K562 (cell line): ENCODE measurements around the gene NRROS. TPM values are rescaled to one million over a fixed set of nuclear protein-coding genes. Genes with fewer than 3 reads are reported as not detected.

ENCODE experiments used
- DPF2 ChIP-seq: fragments of 450-650 bp; IDR thresholded peaks from 2 replicates; pipeline ENCODE4 v1.6.1; 2016
- GATAD2A ChIP-seq: fragments of 450-650 bp; IDR thresholded peaks from 2 replicates; pipeline ENCODE4 v1.6.1; 2017
- HLTF ChIP-seq: fragments of 450-650 bp; IDR thresholded peaks from 2 replicates; pipeline ENCODE4 v1.6.1; 2016
- KDM5B ChIP-seq: fragments of 200-600 bp; sonication (generic); IDR thresholded peaks from 2 replicates; pipeline ENCODE4 v1.6.1; 2012; ENCODE audit warnings: low read depth, mild to moderate bottlenecking, moderate library complexity, low read length, control low read depth, inconsistent platforms; ENCODE audit not compliant: insufficient replicate concordance
- L3MBTL2 ChIP-seq: fragments of 450-650 bp; IDR thresholded peaks from 2 replicates; pipeline ENCODE4 v1.6.1; 2016; ENCODE audit warnings: mild to moderate bottlenecking, moderate library complexity
- NFRKB ChIP-seq: fragments of 450-650 bp; IDR thresholded peaks from 2 replicates; pipeline ENCODE4 v1.6.1; 2016; ENCODE audit warnings: low read depth
- NR4A1 ChIP-seq, 2 experiments: fragments of 250-450 bp in 1 of 2; fragments of 450-650 bp in 1 of 2; sonication (Bioruptor Pico) in 1 of 2; IDR thresholded peaks; 2 replicates each; pipeline versions ENCODE4 v1.4.0 to v1.6.1; 2016 to 2020; ENCODE audit warnings: mild to moderate bottlenecking in 2 of 2, missing compliant biosample characterization in 1 of 2, missing genetic modification characterization in 1 of 2, moderate library complexity in 1 of 2
- POLR2G ChIP-seq: fragments of 200-400 bp; formaldehyde crosslinking; IDR thresholded peaks from 2 replicates; pipeline ENCODE4 v1.6.1; 2017; ENCODE audit warnings: low read depth, mild to moderate bottlenecking, antibody characterized with exemption, low read length, moderate library complexity
- SMAD4 ChIP-seq: fragments of 250-450 bp; sonication (Bioruptor Pico); conservative IDR thresholded peaks from 2 replicates; pipeline ENCODE4 v1.8.0; 2021; ENCODE audit warnings: inconsistent platforms, mild to moderate bottlenecking, moderate library complexity
- ZNF140 ChIP-seq: fragments of 250-450 bp; sonication (Bioruptor Pico); IDR thresholded peaks from 2 replicates; pipeline ENCODE4 v1.8.0; 2021; ENCODE audit warnings: moderate library complexity, mild to moderate bottlenecking, inconsistent platforms
- ZNF311 ChIP-seq: fragments of 250-450 bp; sonication (Bioruptor Pico); IDR thresholded peaks from 2 replicates; pipeline ENCODE4 v1.4.0; 2020; ENCODE audit warnings: mild to moderate bottlenecking, moderate library complexity
- ZNF324 ChIP-seq: fragments of 250-450 bp; sonication (Bioruptor Pico); IDR thresholded peaks from 2 replicates; pipeline ENCODE4 v1.4.0; 2020; ENCODE audit warnings: mild to moderate bottlenecking
- ZNF830 ChIP-seq: fragments of 250-450 bp; sonication (Bioruptor Pico); IDR thresholded peaks from 2 replicates; pipeline ENCODE4 v1.5.0; 2021; ENCODE audit warnings: mild to moderate bottlenecking
- polyA plus RNA-seq, 8 experiments: library from polyadenylated mRNA; depleted of rRNA in 4 of 8; stranded (reverse) in 5 of 8; unstranded in 3 of 8; fragments of >200 nt; fragmentation: Nextera tagmentation in 2 of 8; fragmentation: Illumina TruSeq in 1 of 8; extraction: Ambion mirVana in 2 of 8; extraction: Trizol in 1 of 8; gene quantifications; 2 replicates each; pipeline versions ENCODE4 v1.2.1 to v1.2.3, GENCODE V29; 2011 to 2014; ENCODE audit warnings: inconsistent platforms in 1 of 8, missing spikeins in 1 of 8
- total RNA-seq, 7 experiments: library from RNA; depleted of rRNA in 6 of 7; stranded (reverse); fragments of >200 nt in 6 of 7; fragmentation: Illumina TruSeq in 2 of 7; extraction: Trizol in 2 of 7; gene quantifications; 2 replicates each; pipeline versions ENCODE4 v1.2.1 to v1.2.3, GENCODE V29; 2011 to 2021; ENCODE audit warnings: low replicate concordance in 1 of 7
- TF ChIP-seq, protein P1 (sequence below): fragments of 250-450 bp; sonication (Bioruptor Pico); IDR thresholded peaks from 2 replicates; pipeline ENCODE4 v1.5.0; 2021; ENCODE audit warnings: mild to moderate bottlenecking, borderline replicate concordance
- TF ChIP-seq, protein P2 (sequence below): fragments of 450-650 bp; formaldehyde crosslinking; IDR thresholded peaks from 2 replicates; pipeline ENCODE4 v1.4.0; 2020; ENCODE audit warnings: mild to moderate bottlenecking, moderate library complexity
- TF ChIP-seq, protein P3 (sequence below), 2 experiments: fragments of 450-650 bp; IDR thresholded peaks; 2 replicates each; pipeline ENCODE4 v1.6.1; 2016; ENCODE audit warnings: mild to moderate bottlenecking in 2 of 2, borderline replicate concordance in 1 of 2, low read depth in 1 of 2, moderate library complexity in 1 of 2

NRROS gene
- total and polyA plus RNA-seq, 9 of the 15 experiments (the other 6 are each of a cell fraction or from before 2014, with no cell fraction given), result 0.34 to 13.8 (median 3.8) TPM

DNA sequence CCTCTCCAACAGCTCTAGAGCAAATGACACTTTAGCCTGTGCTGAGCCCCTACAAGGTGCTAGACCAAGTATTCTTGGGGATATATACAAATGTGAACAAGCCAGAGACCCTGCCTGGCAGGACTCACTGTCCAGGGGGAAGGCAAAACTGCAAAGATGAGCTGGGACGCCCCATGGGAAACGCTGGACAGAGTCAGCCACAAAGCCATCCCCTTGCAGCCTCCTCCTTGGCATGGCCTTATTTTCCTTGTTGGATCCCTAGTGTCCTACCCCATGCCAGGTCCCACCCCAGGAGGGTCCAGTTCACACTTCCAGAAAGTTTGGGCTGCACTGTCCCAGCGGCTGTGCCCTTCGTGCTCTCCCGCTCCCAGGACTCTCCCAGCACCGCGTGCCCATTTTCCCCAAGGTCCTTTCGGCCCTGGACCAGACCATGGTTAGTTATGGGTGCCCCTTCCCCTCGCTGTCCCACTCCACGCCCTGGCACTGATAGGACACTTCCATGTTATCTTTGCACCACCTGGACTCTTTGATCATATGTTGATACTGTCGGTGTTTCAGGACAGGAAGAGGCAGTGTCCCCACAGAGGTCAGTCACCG is 5.8 kb upstream of the NRROS start (continued):
- TF ChIP-seq POLR2G (peak; percentile 56; the same call in 1 of the 2 replicates), NR4A1 (CRISPR knock-in tag; IDR thresholded peaks at IDR 0.05) (0 out of 2 replicates have a peak, but pooled peaks have one; percentile 17), NR4A1 (tag; IDR thresholded peaks at IDR 0.05) (0 out of 2 replicates have a peak, but pooled peaks have one; percentile 53), KDM5B (peak; percentile 32), DPF2 (0 out of 2 replicates have a peak, but pooled peaks have one; percentile 18), SMAD4 (CRISPR knock-in tag) (peak; percentile 70), GATAD2A (no peak), ZNF311 (CRISPR knock-in tag) (peak; percentile 80), ZNF140 (CRISPR knock-in tag) (no peak), L3MBTL2 (peak; percentile 65; the same call in 1 of the 2 replicates), ZNF324 (CRISPR knock-in tag) (0 out of 2 replicates have a peak, but pooled peaks have one; percentile 23), ZNF830 (CRISPR knock-in tag) (0 out of 2 replicates have a peak, but pooled peaks have one; percentile 83), HLTF (no peak), NFRKB (0 out of 2 replicates have a peak, but pooled peaks have one; percentile 24)
- TF ChIP-seq, protein P1, sequence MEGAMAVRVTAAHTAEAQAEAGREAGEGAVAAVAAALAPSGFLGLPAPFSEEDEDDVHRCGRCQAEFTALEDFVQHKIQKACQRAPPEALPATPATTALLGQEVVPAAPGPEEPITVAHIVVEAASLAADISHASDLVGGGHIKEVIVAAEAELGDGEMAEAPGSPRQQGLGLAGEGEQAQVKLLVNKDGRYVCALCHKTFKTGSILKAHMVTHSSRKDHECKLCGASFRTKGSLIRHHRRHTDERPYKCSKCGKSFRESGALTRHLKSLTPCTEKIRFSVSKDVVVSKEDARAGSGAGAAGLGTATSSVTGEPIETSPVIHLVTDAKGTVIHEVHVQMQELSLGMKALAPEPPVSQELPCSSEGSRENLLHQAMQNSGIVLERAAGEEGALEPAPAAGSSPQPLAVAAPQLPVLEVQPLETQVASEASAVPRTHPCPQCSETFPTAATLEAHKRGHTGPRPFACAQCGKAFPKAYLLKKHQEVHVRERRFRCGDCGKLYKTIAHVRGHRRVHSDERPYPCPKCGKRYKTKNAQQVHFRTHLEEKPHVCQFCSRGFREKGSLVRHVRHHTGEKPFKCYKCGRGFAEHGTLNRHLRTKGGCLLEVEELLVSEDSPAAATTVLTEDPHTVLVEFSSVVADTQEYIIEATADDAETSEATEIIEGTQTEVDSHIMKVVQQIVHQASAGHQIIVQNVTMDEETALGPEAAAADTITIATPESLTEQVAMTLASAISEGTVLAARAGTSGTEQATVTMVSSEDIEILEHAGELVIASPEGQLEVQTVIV (CRISPR knock-in tag), result 0 out of 2 replicates have a peak, but pooled peaks have one; percentile 23
- TF ChIP-seq, protein P2, sequence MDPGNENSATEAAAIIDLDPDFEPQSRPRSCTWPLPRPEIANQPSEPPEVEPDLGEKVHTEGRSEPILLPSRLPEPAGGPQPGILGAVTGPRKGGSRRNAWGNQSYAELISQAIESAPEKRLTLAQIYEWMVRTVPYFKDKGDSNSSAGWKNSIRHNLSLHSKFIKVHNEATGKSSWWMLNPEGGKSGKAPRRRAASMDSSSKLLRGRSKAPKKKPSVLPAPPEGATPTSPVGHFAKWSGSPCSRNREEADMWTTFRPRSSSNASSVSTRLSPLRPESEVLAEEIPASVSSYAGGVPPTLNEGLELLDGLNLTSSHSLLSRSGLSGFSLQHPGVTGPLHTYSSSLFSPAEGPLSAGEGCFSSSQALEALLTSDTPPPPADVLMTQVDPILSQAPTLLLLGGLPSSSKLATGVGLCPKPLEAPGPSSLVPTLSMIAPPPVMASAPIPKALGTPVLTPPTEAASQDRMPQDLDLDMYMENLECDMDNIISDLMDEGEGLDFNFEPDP (CRISPR knock-in tag), result 0 out of 2 replicates have a peak, but pooled peaks have one; percentile 9
- TF ChIP-seq, protein P3, sequence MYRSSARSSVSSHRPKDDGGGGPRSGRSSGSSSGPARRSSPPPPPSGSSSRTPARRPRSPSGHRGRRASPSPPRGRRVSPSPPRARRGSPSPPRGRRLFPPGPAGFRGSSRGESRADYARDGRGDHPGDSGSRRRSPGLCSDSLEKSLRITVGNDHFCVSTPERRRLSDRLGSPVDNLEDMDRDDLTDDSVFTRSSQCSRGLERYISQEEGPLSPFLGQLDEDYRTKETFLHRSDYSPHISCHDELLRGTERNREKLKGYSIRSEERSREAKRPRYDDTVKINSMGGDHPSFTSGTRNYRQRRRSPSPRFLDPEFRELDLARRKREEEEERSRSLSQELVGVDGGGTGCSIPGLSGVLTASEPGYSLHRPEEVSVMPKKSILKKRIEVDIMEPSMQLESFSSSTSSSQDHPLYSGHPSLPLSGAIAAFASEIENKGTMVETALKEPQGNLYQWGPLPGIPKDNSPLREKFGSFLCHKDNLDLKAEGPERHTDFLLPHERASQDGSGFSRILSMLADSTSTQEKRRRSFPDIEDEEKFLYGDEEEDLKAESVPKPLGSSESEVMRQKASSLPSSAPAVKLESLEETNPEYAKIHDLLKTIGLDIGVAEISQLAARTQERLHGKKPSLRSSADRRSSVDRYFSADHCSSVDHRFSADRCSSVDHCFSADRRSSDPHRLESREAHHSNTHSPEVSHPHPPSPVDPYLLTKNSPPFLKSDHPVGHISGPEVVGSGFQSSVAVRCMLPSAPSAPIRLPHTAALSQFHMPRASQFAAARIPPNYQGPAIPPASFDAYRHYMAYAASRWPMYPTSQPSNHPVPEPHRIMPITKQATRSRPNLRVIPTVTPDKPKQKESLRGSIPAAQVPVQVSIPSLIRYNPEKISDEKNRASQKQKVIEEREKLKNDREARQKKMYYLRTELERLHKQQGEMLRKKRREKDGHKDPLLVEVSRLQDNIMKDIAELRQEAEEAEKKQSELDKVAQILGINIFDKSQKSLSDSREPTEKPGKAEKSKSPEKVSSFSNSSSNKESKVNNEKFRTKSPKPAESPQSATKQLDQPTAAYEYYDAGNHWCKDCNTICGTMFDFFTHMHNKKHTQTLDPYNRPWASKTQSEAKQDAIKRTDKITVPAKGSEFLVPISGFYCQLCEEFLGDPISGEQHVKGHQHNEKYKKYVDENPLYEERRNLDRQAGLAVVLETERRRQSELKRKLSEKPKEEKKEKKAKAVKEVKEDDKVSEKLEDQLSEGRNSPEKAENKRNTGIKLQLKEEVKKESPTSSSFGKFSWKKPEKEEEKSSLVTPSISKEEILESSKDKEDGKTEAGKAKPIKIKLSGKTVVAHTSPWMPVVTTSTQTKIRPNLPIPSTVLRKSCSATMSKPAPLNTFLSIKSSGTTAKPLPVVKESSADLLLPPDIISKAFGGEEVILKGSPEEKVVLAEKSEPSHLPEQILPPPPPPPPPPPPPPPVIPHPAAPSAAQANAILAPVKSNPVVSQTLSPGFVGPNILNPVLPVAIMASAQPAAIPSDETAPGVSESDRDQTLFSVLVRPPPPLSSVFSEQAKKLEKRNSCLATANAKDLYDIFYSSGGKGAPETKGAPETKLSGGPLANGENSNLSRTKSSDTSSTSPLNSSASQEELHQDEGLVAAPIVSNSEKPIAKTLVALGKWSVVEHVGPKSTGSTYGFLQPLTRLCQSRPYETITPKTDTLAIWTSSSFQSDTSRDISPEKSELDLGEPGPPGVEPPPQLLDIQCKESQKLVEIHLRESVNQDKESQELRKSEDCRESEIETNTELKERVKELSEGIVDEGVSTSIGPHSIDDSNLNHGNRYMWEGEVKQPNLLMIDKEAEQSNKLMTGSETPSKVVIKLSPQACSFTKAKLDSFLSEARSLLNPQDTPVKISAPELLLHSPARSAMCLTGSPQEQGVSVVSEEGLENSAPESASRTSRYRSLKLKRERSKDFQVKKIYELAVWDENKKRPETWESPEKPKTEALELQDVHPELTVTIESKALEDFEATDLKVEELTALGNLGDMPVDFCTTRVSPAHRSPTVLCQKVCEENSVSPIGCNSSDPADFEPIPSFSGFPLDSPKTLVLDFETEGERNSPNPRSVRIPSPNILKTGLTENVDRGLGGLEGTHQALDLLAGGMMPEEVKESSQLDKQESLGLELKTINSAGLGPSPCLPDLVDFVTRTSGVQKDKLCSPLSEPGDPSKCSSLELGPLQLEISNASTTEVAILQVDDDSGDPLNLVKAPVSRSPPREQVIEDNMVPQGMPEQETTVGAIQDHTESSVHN (IDR thresholded peaks at IDR 0.05; ENCODE audit: borderline replicate concordance in 1 of 2, low read depth in 1 of 2), result no peak
